Neutrophil (primary cell): ENCODE measurements around the gene R3HDM4.

ENCODE experiments used
- H3K27ac ChIP-seq: fragments of 200-600 bp; sonication (generic); 2 replicates; pipeline ENCODE4 v1.5.1; 2016; ENCODE audit warnings: mild to moderate bottlenecking, moderate library complexity
- H3K27me3 ChIP-seq: fragments of 200-600 bp; sonication (generic); 2 replicates; pipeline ENCODE4 v1.6.0; 2016; ENCODE audit warnings: mild to moderate bottlenecking
- H3K36me3 ChIP-seq: fragments of 200-600 bp; sonication (generic); 2 replicates; pipeline ENCODE4 v1.5.1; 2017
- H3K4me1 ChIP-seq, 2 experiments: fragments of 200-600 bp in 1 of 2; sonication (generic) in 1 of 2; 1 replicate in 1 of 2; 2 replicates in 1 of 2; pipeline versions ENCODE4 v1.5.1 to v1.6.1; 2013 to 2016; ENCODE audit warnings: low read depth in 1 of 2, low read length in 1 of 2, mild to moderate bottlenecking in 1 of 2, moderate library complexity in 1 of 2; ENCODE audit not compliant: control insufficient read depth in 1 of 2, insufficient read depth in 1 of 2
- H3K4me3 ChIP-seq, 2 experiments: fragments of 200-600 bp in 1 of 2; sonication (generic) in 1 of 2; 1 replicate in 1 of 2; 2 replicates in 1 of 2; pipeline ENCODE4 v1.5.1; 2013 to 2016; ENCODE audit warnings: low read depth in 1 of 2, low read length in 1 of 2, mild to moderate bottlenecking in 1 of 2, moderate library complexity in 1 of 2
- H3K9me3 ChIP-seq: fragments of 200-600 bp; sonication (generic); 2 replicates; pipeline ENCODE4 v1.5.1; 2016
- TF ChIP-seq, protein P1 (sequence below): fragments of 200-600 bp; sonication (generic); IDR thresholded peaks from 2 replicates; pipeline ENCODE4 v1.5.1; 2016; ENCODE audit warnings: antibody characterized with exemption

Gene R3HDM4

DNA sequence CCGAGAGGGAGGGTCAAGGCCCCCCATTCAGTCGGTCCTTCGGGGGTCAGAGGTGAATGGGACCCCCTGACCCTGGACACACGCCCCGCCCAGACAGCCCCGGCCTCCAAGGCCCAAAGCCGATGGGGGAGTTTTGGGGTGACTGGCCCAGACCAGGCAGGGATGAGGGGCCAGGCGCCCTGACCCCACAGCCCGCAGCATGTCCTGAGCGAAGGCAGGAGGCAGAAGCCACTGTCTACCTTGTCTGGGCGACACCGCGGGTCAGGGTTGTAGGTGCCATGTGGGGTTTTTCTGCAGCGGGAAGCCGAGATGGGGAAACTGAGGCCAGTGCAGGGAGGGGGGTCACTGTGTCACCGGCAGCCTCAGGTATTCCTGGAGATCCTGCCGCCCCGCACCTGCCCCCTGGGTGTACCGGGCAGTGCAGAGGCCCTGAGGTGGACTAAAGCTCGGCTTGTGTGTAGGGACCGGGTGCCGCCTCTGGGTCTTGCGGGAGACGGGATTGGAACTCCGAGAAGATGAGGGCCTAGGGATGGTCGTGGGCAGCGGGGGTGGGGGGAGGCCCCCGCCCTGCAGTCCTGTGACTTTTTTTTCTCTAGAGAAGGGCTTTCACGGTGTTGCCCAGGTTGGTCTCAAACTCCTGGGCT lies 21.3 kb upstream of the R3HDM4 start:
- peak overlapping the region; percentile 82 for H3K27ac ChIP-seq
- H3K4me3 ChIP-seq: peak overlapping the region; percentile 24 to 33
- no peaks in the 10 kb centered on the region for H3K9me3 ChIP-seq
- H3K27me3 ChIP-seq: no peaks in the 10 kb centered on the region
- peaks cover 77% of the 10 kb centered on the region for H3K36me3 ChIP-seq
- TF ChIP-seq, protein P1, sequence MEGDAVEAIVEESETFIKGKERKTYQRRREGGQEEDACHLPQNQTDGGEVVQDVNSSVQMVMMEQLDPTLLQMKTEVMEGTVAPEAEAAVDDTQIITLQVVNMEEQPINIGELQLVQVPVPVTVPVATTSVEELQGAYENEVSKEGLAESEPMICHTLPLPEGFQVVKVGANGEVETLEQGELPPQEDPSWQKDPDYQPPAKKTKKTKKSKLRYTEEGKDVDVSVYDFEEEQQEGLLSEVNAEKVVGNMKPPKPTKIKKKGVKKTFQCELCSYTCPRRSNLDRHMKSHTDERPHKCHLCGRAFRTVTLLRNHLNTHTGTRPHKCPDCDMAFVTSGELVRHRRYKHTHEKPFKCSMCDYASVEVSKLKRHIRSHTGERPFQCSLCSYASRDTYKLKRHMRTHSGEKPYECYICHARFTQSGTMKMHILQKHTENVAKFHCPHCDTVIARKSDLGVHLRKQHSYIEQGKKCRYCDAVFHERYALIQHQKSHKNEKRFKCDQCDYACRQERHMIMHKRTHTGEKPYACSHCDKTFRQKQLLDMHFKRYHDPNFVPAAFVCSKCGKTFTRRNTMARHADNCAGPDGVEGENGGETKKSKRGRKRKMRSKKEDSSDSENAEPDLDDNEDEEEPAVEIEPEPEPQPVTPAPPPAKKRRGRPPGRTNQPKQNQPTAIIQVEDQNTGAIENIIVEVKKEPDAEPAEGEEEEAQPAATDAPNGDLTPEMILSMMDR: no peak
- H3K4me1 ChIP-seq: peaks cover 65 to 79% of the 10 kb centered on the region in 2 experiments

DNA sequence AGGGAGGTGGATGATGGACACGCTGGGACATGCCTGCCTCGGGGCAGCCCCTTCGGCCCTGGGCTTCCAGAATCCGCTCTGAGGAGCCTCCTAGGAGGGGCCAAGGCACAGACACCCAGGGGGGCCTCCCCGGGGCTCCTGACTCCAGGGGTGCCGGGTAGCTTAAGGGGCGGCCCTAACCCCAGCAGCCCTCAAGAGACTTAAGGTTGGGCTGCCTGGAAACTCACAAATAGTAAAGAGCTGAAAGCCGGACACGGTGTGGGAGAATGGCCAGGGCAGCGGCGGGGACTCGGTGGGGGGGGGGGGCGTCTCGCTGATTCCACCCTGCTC lies 20.5 kb upstream of the R3HDM4 start:
- Histone ChIP-seq H3K9me3 (no peaks in the 10 kb centered on the region), H3K4me3 (peak overlapping the region; percentile 52 to 60), H3K36me3 (peaks cover 78% of the 10 kb centered on the region), H3K27ac (peak overlapping the region; percentile 82), H3K4me1 (peaks cover 68 to 83% of the 10 kb centered on the region in 2 experiments), H3K27me3 (no peaks in the 10 kb centered on the region)
- TF ChIP-seq, protein P1: no peak

DNA sequence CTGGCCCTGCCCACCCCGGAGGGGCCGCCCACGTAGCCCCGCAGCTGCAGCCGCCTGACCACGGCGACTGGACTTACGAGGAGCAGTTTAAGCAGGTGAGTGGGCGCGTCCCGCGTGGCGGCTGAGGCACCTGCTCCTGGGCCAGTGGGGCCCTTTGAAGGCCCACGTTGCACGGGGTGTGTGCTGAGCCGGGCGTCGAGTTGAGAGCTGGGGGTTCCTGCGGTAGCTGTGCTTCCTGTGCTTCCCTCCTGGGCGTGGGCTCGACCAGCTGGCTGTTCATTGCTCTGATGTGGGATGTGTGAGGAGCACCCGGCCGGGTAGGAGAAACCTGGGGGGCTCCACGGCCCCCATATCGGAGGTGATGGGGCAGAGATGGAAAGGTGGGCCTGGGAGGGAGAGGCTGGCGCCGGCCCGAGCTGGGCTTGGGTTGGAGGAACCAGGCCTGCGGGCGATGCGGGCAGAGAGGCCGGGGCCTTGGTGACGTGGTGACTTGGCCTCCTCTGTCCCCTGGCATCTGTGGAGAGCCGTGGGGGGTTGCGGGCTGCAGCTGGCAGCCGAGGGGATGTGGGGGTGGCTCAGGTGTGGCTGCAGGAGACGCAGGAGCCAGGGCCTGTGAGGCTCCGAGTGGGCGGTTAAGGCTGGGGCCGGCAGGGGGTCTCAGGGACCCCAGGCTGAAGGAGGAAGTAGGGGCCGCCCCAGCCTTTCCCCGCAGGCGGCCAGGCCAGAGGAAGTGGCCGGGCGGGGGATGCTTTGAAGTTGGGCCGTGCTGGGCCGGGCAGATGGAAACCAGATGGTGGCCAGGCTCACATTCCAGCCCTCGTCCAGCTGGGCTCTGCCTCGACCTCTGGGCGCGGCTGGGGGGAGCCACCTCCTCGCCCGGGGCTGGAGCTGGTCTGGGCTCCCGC lies 19.9 kb upstream of the R3HDM4 start:
- Histone ChIP-seq H3K4me3 (peak overlapping the region; percentile 52 to 60), H3K36me3 (peaks cover 72% of the 10 kb centered on the region), H3K9me3 (no peaks in the 10 kb centered on the region), H3K4me1 (peaks cover 68 to 83% of the 10 kb centered on the region in 2 experiments), H3K27me3 (no peaks in the 10 kb centered on the region), H3K27ac (peak overlapping the region; percentile 82)
- TF ChIP-seq, protein P1: no peak

DNA sequence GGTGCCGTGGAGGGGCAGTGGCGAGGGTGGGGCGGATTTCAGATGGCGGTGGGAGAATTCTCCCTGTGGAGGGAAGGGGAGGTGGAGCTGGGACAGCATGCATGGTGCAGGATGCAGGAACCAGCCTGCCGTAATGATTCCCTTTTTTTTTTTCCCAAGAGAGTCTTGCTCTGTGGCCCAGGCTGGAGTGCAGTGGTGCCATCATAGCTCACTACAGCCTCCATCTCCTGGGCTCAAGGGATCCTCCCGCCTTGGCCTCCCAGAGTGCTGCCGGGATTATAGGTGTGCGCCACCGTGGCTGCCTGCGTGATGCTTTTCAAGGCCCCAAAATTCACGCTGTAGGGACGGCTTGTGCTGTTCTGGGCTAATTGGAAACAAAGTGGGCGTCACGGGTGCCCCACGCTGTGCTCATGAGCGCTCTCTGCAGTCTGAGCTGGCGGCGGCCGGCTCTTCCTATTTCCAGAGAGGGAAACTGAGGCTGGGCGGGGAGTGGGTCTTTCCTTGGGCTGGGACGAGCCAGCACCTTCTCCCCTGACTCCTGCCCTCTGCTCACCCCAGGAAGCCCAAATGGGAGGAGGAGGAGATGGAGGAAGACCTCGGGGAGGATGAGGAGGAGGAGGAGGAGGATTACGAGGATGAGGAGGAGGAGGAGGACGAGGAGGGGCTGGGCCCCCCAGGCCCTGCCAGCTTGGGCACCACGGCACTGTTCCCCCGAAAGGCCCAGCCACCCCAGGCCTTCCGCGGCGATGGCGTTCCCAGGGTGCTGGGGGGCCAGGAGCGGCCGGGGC lies 19.0 kb upstream of the R3HDM4 start:
- H3K27me3 ChIP-seq: no peaks in the 10 kb centered on the region
- H3K4me1 ChIP-seq: peaks cover 68 to 88% of the 10 kb centered on the region in 2 experiments
- peaks cover 67% of the 10 kb centered on the region for H3K36me3 ChIP-seq
- peak overlapping the region; percentile 52 to 60 for H3K4me3 ChIP-seq
- H3K27ac ChIP-seq: peak overlapping the region; percentile 82
- TF ChIP-seq, protein P1: no peak
- H3K9me3 ChIP-seq: no peaks in the 10 kb centered on the region

DNA sequence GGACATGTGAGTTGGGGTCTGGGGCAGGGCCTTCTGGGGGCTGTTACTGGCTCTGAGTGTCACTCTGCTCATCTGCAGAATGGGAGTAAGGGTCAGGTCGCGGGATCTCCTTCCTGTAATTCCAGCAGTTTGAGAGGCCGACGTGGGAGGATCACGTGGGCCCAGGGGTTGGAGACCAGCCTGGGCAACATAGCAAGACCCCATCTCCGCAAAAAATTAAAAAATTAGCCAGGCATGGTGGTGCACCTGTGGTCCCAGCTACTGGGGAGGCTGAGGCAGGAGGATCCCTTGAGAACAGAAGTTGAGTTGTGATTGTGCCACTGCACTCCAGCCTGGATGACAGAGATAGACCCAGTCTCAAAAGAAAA lies 16.9 kb upstream of the R3HDM4 start:
- TF ChIP-seq, protein P1: no peak
- Histone ChIP-seq H3K27me3 (no peaks in the 10 kb centered on the region), H3K4me1 (peaks cover 60 to 76% of the 10 kb centered on the region in 2 experiments), H3K4me3 (no peak overlapping the region), H3K36me3 (peaks cover 53% of the 10 kb centered on the region), H3K27ac (peak overlapping the region; percentile 95), H3K9me3 (no peaks in the 10 kb centered on the region)
